Measurements from ENCODE around the gene LATS1. TPM values are rescaled to one million over a fixed set of nuclear protein-coding genes. Genes with fewer than 3 reads are reported as not detected.

LATS1 gene
- total and polyA plus RNA-seq, 10 of the 15 experiments (the other 5 are each of a cell fraction or from before 2014, with no cell fraction given), result 2.1 to 15.6 (median 11.0) TPM

DNA sequence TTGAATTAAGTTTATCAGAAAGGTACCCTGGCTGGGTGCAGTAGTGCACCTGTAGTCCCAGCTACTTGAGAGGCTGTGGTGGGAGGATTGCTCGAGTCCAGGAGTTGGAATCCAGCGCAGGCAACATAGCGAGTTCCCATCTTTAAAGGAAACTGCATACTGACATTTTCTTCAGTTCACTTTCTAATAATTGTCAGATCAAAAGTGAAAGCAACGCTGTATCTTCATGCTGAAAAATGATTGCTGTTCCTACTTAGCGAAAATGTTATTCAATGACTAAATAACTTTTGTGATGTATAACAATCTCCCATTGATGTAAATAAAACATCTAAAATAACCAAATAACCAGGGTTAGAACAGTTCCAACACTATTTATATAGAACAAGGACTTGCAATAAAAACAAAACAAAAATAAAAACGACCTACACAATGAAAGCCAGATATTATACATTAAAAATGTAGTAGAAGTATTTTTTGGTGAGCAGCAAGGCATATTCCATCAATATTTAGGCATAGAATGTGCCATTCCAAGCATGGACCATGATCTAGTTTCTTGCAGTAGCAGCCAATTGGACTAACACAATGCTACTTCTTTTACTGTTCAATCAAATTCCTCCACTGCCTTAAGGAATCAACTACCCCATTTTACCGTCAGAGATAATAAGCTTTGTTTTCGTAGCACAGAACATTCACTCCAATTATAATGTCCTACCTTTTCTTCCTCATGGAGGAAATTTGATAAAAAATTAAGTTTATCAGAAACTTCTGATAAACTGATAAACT is 1.5 kb downstream of the LATS1 start:
- Histone ChIP-seq H3K27me3 (replicated peaks in 1 of 2; ENCODE audit: control insufficient read depth in 2 of 2, insufficient read depth in 2 of 2, low read length in 1 of 2) (no peaks in the 10 kb centered on the region), H3K9me3 (replicated peaks; ENCODE audit: control insufficient read depth, insufficient read depth, low read length) (no peaks in the 10 kb centered on the region), H3K79me2 (ENCODE audit: control insufficient read depth, insufficient read depth, low read length) (peaks cover 63% of the 10 kb centered on the region), H3K4me2 (ENCODE audit: control insufficient read depth, insufficient read depth) (peak overlapping the region; percentile 93), H3K9ac (ENCODE audit: control insufficient read depth, insufficient read depth, low read length) (peak overlapping the region; percentile 85), H4K20me1 (ENCODE audit: control insufficient read depth, insufficient read depth) (no peaks in the 10 kb centered on the region), H2AFZ (ENCODE audit: control insufficient read depth, low read depth, low read length) (no peak overlapping the region), H3K36me3 (ENCODE audit: control insufficient read depth in 2 of 2, insufficient read depth in 2 of 2, low read length in 1 of 2) (0 out of 4 replicates have a peak, but pooled peaks cover 0 to 3% of the 10 kb centered on the region in 2 experiments), H3K4me1 (ENCODE audit: control insufficient read depth, insufficient read depth, low read length) (no peaks in the 10 kb centered on the region), H3K27ac (ENCODE audit: control insufficient read depth, insufficient read depth) (peak overlapping the region; percentile 86), H3K4me3 (peak overlapping the region; percentile 95)
- TF ChIP-seq JUNB (IDR thresholded peaks at IDR 0.05), result 0 out of 2 replicates have a peak, but pooled peaks have one; percentile 29
- TF ChIP-seq YY1 (IDR thresholded peaks at IDR 0.05; ENCODE audit: low read depth, low read length), result no peak
- peak; percentile 58; the same call in 1 of the 2 replicates for TF ChIP-seq NFYB (IDR thresholded peaks at IDR 0.05; ENCODE audit: insufficient read depth, low read depth, low read length)
- in situ Hi-C loops (cut with MboI), result no loop called here
- SMC1A ChIA-PET (ENCODE audit: uncharacterized antibody, unreplicated experiment), result interaction anchor here (0.7 to 1.8 kb wide), 4 partner anchors 28 to 171 kb away, joined by 3 to 6 read pairs (median 3); partner anchors contain the start of genes PCMT1 and PPIL4
- 0 out of 3 replicates have a peak, but pooled peaks have one; percentile 1 for ATAC-seq
- intact Hi-C loops (cut with micrococcal nuclease; ENCODE audit: unreplicated experiment), result loop anchor here (5.0 kb wide), 1 partner anchor 149 kb away; the partner anchor contains the start of gene GINM1
- POLR2A ChIA-PET, result interaction anchor here (0.5 to 2.7 kb wide), 5 partner anchors 11 to 324 kb away, joined by 3 to 11 read pairs (median 4); partner anchors contain the start of gene PCMT1
- no peak for DNase-seq (ENCODE audit: low read depth, low spot score)
- FAIRE-seq, result peak; percentile 77
- BruUV-seq (replicated peaks), result TSS peak; percentile 59
- CTCF ChIA-PET, result interaction anchor here (0.6 to 1.8 kb wide), 6 partner anchors 12 to 1222 kb away, joined by 3 to 5 read pairs (median 3); no protein-coding TSS in a partner anchor
- RAD21 ChIA-PET (ENCODE audit: unreplicated experiment), result interaction anchor here (1.2 to 1.5 kb wide), 3 partner anchors 12 to 149 kb away, joined by 3 to 5 read pairs (median 3); no protein-coding TSS in a partner anchor
- WGBS (ENCODE audit: insufficient coverage, insufficient replicate concordance, low lambda C conversion rate, missing lambda C conversion rate), result under 1% methylated on average over 8 of the region's 8 CpGs

DNA sequence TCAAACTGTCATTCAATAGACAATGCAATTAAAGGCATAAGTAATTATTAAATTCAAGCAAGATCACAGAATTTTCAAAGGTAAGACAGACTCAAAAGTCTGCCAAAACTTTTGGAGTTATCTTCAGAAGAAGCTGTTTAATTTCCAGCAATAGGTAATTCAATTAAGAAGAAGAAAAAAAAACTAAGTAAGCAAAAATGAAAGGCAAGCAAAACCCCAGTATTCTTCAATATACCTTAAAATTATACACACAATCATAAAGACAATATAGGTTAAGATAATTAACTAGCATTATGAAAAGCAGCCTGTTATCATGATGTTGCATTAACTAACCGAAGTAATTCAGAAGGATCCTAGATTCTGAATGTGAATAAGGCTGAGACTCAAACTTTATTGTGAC is 3.5 kb downstream of the LATS1 start:
- H3K9me3 ChIP-seq (replicated peaks; ENCODE audit: control insufficient read depth, insufficient read depth, low read length), result no peaks in the 10 kb centered on the region
- H3K36me3 ChIP-seq (ENCODE audit: control insufficient read depth in 2 of 2, insufficient read depth in 2 of 2, low read length in 1 of 2), result 0 out of 4 replicates have a peak, but pooled peaks cover 0 to 3% of the 10 kb centered on the region in 2 experiments
- FAIRE-seq (no peak), ATAC-seq (no peak), DNase-seq (ENCODE audit: low read depth, low spot score) (no peak)
- no peak for TF ChIP-seq CEBPB (IDR thresholded peaks at IDR 0.05; ENCODE audit: borderline replicate concordance in 1 of 2, low read depth in 2 of 2, low read length in 2 of 2)
- 0 out of 2 replicates have a peak, but pooled peaks cover 2% of the 10 kb centered on the region for H4K20me1 ChIP-seq (ENCODE audit: control insufficient read depth, insufficient read depth)
- H3K4me1 ChIP-seq (ENCODE audit: control insufficient read depth, insufficient read depth, low read length), result no peaks in the 10 kb centered on the region; the same call in 1 of the 2 replicates
- H3K4me2 ChIP-seq (ENCODE audit: control insufficient read depth, insufficient read depth), result no peak overlapping the region
- no peak overlapping the region for H3K4me3 ChIP-seq
- H3K27me3 ChIP-seq (replicated peaks in 1 of 2; ENCODE audit: control insufficient read depth in 2 of 2, insufficient read depth in 2 of 2, low read length in 1 of 2), result no peaks in the 10 kb centered on the region
- no peak overlapping the region for H3K9ac ChIP-seq (ENCODE audit: control insufficient read depth, insufficient read depth, low read length)
- intact Hi-C loops (cut with micrococcal nuclease; ENCODE audit: unreplicated experiment) (no loop called here), in situ Hi-C loops (cut with MboI) (no loop called here)
- ChIA-PET RAD21 (ENCODE audit: unreplicated experiment) (no interaction called here), POLR2A (interaction anchor here (0.7 to 0.8 kb wide), 2 partner anchors 80 to 138 kb away, joined by 3 read pairs; no protein-coding TSS in a partner anchor), CTCF (interaction anchor here (1.2 kb wide), 1 partner anchor 169 kb away, joined by 3 read pairs; the partner anchor contains the start of gene PPIL4), SMC1A (ENCODE audit: uncharacterized antibody, unreplicated experiment) (interaction anchor here (0.9 to 2.6 kb wide), 2 partner anchors 10 to 17 kb away, joined by 3 to 9 read pairs; no protein-coding TSS in a partner anchor)
- no peak overlapping the region for H3K27ac ChIP-seq (ENCODE audit: control insufficient read depth, insufficient read depth)
- WGBS (ENCODE audit: insufficient coverage, insufficient replicate concordance, low lambda C conversion rate, missing lambda C conversion rate), result 97% methylated on average over 1 of the region's 1 CpG
- H3K79me2 ChIP-seq (ENCODE audit: control insufficient read depth, insufficient read depth, low read length), result peaks cover 76% of the 10 kb centered on the region
- no peak overlapping the region for H2AFZ ChIP-seq (ENCODE audit: control insufficient read depth, low read depth, low read length)
- BruUV-seq (replicated peaks), result no TSS peak

Measured in GM12878 (cell line).